GM18873 (cell line): ENCODE measurements around the gene ALDH9A1.

ENCODE experiments used
- ATAC-seq: cut with Tn5 transposase; IDR thresholded peaks from one replicate; pipeline ENCODE4 v1.9.1; 2021; ENCODE audit warnings: mild to moderate bottlenecking, moderate library complexity, moderate number of reproducible peaks; ENCODE audit not compliant: unreplicated experiment, low FRiP score

Gene ALDH9A1

GRCh38 chr1:165628147-165628822, 70.1 kb downstream of the ALDH9A1 start:
- no peak for ATAC-seq

GRCh38 chr1:165624441-165624840, 73.9 kb downstream of the ALDH9A1 start:
- ATAC-seq, result no peak

DNA sequence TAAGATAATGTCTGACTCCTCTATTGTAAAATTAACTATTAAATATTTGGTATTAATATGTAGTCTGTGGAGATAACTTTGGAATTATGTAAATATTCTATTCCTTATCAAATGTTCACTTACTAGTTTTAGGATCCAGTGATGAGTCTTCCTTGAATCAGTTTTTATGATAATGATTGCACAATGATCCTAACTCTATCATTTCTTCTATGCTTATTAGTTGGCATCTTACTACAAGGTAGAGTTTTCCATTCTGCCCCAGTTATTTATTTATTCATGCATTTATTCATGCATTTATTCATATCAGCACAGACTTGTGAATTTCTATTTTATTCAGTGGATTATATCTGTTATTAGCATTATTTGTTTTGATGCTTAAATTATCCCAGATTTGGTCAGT, 74.7 kb downstream of the ALDH9A1 start:
- ATAC-seq, result no peak

DNA sequence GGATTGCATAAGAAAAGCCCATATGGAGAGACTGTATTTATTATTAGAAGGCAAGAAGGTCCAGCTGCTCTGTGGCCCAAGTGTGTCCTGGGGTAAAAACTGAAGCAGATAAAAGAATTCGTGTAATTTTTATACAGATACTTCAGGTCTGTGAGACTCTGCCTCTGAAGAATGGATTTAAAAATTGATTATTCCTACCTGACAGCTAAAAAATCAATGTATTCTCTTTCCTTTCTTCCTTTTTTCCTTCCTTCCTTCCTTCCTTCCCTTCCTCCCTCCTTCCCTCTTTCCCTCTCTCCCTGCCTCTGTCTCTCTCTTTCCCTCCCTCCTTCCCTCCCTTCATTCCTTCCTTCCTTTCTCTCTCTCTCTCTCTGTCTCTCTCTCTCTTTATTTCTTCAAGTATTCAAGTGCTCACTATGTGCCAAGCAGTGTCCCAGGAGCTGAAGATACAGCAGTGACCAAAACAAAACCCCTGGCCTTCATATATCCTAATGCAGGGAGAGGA, 78.7 kb downstream of the ALDH9A1 start:
- no peak for ATAC-seq

- no peak for ATAC-seq
These were observed 81.3 kb downstream of the ALDH9A1 start for GRCh38 chr1:165616987-165617546.

DNA sequence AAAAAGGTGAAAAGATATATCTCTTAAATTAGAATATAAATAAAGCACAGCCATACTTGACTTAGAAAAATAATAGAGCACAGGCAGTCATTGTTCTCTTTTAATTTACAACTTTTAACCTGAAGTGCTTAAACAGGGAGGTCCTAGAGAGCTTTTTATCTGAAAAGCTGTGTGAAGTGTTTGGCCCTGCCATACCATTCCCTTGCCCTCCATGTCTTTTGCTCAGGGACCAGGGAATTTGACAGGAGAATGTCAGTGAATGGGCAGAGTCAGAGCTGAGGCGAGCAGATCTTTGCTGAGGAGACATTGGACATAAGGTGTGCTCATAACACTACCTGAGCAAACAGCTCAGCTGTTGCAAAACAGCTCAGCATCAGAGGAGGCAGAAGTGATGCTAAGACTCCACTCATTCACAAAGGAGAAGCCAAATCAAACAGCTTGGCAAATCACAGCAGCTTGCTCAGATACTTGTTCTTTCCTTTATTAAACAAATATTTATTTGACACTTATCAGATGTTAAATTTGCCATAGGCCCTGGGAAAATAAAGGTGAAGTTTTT, 82.2 kb downstream of the ALDH9A1 start:
- ATAC-seq, result no peak
